NCI-H524 treated with DMSO at 0.1 percent for 48 hours (cell line): Measurements from ENCODE around the gene JUND.

Source experiments
- DNase-seq: peaks from one replicate; lab custom pipeline; 2025; lab: John Stamatoyannopoulos, UW

Gene JUND

DNA sequence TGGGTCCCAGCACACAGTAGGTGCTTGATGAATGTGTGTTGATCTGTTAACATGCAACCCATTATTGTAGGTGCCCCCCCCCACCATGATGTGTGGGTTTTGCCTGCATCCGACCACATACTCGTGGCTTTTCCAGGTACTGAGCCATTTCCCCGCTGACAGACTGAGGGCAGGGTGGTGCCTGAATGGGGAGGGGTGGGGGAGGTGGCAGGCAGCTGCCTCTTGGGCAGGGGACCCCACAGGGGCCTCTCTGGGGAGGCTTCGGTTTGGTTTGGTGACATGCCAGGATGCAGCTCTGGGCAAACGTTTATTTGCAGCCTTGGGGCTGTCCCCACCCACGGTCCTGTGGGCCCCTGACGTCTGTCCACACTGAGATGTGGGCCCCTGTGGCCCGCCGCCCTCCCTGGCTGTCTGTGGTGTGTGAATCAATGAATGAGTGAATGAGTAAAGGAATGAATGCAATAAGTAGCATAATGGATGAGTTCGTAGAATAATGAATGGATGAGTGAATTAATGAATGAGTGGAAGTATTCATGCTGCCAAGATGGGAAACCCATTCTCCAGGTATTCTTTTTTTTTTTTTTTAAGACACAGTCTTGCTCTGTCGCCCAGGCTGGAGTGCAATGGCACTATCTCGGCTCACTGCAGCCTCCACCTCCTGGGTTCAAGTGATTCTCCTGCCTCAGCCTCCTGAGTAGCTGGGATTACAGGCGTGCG lies 9.0 kb upstream of the JUND start:
- DNase-seq, result no peak

DNA sequence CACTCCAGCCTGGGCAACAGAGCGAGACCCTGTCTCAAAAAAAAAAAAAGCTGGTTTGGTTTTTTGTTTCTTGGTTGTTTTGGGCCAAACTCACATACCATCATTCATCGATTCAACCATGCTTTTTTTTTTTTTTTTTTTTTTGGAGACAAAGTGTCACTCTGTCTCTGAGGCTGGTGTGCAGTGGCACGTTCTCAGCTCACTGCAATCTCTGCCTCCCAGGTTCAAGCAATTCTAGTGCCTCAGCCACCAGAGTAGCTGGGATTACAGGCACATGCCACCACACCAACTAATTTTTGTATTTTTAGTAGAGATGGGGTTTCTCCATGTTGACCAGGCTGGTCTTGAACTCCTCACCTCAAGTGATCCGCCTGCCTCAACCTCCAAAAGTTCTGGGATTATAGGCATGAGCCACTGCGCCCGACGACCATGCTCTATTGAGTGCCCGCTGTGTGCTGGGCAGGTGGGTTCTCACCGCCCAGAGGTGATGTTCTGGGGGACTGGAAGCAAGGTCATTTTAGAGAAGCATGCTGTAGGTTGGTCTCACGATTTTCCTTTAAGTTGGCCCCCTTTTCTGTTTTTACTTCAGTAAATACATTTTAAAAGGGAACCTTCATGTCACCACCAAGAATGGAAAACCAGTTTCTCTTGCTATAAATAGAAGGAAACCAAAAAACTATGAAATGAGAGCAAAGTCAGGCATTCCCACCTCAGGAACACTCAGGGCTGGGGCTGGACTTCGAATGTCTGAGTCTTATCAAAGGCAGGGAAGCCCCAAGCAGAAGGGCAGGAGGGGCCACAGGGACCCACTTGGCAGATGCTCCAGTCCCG lies 8.3 kb upstream of the JUND start:
- DNase-seq, result no peak

DNA sequence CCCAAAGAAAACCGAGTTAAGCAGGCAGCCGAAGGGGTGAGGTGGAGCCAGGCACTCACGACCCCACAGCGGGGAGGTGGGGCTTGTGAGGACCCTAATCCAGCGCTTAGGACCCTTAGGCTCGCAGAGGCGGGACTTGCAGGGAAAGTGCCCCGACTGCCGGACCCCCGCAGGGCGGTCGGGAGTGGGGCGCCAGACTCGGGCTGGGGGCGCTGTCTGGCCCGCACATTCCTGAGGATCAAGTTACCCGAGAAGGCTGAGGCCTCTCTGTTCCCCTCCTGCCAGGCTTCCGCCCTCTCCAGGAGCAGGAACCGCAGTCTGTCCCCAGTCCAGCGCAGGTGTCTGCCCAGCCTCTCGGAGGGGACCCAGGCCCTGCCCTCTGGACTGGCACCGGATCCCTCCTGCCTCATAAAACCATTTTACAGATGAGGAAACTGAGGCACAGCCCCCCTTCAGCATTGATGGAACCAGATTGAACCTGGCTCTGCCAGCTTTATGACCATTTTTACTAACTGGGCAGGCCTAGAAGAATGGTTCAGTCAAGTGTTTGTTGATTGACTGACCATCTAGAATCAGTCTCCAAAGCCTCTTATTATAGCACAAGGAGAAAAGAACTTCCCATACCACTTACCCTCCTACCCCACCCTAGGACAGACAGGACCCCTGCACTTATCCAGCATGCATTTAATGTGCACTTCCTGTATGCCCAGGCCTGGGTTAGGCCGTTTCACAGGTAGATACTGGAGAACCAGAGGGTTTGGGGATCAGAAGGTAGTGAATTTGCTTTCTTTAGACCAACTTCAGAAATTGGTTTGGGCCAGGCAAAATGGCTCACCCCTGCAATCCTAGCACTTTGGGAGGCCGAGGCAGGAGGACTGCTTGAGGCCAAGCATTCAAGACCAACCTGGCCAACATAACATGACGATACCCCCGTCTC lies 6.7 kb upstream of the JUND start:
- no peak for DNase-seq

DNA sequence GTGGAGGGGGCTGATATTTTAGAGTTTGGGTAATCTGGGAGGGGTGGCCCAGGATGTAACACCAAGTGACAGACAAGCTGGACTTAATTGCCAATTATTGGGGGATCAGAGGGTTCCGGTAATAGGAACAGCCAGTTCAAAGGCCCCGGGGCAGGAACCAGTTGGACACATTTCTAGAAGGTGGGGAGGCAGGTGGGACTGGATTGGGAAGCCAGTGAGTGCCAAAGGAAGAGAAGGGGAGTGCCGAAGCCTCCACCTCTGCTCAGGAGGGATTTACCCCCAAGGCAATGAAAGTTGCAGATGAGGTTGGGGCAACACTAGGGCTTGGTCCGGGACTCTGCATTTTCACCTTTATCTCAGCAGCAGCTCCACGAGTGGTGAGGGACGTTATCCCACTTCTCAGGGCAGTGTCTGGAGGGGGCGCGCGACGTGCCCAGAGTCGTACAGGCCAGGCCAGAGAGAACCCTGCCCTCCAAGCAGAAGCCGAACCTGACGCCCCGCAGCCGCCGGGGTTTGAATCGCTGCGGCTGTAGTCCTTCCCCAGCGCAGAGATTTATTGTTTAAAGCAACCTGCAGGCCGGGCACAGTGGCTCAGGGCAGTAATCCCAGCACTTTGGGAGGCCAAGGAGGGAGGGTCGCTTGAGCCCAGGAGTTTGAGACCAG lies 5.7 kb upstream of the JUND start:
- no peak for DNase-seq

DNA sequence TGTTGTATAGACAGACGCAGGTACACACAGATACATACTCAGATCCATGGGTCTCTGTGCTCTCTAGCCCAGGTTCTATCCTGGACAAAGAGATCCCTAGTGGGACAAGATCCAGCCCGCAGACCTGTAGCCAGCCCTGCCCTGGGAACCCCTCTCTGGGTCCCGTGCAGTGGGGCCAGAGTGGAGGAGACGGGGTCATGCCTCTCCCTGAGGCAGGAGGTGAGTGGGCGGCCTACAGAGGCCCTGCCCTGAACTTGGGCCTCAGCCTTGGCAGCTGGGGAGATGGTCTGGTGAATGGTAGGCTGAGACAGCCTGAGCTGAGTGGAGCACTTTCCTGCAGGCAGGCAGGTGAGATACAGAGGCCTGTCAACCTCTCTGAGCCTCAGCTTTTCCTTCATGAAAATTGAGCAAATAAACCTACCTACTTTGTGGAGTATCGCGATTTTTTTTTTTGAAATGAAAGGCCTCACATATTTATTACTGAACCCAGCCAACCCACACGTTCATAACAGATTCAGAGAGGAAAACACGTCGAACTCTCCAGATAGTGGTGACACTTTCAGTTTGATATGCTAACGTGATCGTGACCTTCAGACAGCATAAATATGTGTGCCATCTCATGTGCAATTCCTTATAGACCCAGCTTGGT lies 3.4 kb upstream of the JUND start:
- DNase-seq, result no peak

DNA sequence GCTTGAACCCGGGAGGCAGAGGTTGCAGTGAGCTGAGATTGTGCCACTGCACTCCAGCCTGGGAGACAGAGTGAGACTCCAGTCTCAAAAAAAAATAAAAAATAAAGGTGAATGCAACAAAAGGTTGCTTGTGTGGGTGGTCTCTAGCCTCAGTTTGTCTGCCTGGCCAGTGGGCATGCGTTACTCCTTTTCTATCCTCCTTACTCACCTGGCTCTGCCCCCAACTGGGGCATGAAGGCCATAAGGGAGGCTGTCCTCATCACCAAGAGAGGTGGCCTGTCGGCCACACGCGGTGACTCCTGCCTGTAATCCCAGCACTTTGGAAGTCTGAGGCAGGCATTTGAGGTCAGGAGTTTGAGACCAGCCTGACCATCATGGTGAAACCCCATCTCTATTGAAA lies 1.9 kb upstream of the JUND start:
- no peak for DNase-seq

DNA sequence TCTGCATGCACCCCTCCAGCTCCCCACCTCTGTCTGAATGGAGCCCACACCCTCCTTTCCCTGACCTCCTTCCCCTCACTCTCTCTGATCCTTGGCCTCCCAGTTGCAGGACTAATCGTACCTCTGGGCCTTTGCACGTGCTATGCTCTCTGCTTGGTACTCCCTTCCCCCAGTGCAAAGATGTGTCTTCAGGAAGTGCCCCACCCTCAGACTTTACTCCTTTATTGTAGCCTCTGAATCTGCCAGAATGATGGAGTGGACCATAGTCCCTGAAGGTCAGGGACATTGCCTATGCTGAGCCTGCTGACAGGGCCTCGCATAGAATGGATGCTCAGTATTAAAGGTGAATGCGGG lies 1.3 kb upstream of the JUND start:
- DNase-seq, result no peak

DNA sequence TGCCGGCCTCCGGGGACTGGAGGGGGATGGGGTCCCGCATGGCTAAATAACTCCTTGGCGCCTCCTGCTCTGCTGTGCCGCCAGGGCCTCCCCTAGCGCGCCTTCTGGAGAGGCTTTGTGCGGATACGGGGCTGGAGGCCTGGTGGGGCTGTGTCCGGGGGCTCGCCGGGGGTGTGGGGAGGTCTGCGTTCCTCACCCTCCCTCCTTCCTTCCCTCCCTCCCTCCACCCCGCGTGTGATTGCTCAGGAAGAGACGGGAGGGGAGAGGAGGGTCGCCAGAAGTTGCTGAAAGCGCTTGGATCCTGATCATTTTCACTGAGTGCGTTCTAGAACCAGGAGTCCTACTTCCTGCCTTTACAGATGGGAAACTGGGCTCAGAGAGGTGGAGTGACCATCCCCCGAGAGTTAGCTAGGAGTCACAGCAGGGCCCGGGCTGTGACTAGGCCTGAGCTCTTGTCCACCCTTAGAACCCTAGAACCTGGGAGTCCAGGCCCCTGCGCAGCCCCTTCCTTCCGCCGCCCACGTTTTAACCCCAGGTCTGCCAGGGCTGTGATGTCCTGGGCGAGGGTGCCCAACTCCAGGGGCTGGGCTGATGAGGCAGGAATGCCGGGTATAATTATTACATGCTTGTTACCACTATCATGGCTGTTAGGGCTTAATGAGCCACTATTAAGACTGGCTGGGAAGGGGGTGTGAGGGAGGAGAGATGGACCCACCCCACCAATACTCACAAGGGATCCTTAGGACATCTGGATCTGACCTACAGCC lies 782 bp upstream of the JUND start:
- DNase-seq, result peak; percentile 42

DNA sequence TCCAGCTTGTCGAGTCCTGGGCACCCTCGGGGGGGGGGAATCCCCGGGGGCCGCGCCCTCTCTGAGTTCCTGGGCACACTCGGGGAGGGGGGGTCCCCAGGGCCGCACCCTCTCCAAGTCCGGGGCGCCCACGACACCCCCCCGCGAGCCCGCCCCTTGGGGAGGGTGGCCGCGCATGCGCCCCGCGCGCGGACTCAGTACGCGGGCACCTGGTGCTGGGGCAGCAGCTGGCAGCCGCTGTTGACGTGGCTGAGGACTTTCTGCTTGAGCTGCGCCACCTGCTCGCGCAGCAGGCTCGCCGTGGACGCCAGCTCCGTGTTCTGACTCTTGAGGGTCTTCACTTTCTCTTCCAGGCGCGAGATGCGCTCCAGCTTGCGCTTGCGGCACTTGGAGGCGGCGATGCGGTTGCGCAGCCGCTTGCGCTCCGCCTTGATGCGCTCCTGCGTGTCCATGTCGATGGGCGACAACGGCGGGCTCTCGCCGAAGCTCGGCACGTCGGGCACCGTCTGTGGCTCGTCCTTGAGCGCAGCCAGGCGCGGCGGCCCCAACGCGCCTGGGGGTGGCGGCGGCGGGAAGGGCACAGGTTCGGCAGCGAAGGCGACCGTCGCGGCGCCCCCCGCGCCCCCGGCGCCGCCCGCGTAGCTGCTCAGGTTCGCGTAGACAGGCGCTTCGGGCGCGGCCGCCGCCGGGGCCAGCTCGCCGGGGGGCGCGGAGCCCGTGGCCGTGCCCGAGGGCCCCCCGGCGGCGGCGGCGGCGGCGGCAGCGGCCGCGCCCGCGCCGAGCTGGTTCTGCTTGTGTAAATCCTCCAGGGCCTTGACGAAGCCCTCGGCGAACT lies 958 bp downstream of the JUND start:
- peak; percentile 86 for DNase-seq

DNA sequence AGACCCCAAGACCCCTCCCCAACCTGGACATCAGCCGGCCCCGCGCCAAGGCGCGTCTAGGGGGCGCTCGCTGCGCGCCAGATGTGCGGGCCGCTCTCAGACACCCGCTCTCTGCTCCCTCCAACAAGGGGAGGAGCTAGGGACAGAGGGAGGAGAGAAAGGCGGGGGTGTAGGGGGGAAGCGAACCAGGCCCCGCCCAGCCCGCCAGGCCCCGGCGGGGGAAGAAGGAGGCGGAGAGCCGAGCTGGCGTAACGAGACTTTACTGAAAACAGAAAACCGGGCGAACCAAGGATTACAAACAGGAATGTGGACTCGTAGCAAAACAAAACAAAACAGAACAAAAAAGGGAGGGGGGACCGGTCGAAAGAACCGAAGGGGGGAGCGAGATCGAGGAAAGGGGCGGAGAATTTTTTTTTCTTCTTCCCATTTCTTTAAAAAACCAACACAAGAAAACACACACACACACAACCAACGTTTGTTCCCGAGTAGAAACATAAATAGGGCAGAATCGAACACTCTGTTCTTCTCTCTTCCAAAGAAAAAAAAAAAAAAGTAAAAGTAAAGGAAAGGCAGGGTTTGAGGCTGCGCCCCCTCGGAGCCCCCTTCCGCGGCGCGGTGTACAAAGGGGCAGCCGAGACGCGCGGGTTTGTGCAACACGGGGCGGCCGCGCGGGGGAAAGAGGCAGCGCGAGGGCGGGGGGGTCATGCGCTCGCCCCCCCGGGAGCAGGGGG lies 1.7 kb downstream of the JUND start:
- DNase-seq, result peak; percentile 78

DNA sequence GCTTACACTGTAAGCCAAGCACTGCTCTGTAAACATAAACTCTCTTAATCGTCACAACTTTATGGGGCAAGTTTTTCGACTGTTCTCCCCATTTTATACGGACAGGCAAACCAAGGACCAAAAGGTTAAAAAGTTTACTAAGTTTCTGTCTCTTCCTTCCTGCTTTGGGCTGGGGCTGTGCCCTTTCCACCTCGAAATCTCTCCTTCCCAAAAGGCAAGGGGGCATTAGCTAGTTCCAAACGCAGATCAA lies 2.2 kb downstream of the JUND start:
- no peak for DNase-seq

DNA sequence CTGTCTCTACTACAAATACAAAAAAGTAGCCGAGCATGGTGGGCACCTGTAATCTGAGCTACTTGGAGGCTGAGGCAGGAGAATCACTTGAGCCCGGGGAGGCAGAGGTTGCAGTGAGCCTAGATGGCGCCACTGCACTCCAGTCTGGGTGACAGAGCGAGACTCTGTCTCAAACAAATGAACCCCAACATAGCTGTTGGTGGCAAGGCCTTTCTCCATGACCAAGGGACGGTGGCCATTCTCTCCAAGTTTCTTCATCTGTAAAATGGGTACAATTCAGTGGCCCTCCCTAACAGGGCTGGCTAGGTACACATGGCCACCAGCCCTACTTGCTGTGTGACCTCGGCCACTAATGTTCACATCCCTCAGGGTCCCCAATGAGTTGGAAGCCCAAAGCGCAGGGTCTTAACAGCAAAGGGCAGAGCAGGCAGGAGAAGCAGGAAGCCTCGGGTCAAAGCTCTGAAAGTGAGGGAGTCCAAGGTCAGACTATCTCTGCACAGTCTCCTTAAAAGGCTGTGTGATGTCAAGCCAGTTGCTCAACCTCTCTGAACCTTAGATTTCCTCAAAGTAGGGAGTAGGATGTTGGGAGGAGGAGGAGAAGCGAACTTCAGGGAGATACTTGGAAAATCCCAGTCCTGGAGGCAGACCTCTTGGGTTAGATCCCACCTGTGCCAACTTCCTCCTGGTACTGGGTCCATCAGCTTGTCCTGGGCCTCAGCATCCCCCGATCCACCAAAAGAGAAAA lies 2.7 kb downstream of the JUND start:
- no peak for DNase-seq

DNA sequence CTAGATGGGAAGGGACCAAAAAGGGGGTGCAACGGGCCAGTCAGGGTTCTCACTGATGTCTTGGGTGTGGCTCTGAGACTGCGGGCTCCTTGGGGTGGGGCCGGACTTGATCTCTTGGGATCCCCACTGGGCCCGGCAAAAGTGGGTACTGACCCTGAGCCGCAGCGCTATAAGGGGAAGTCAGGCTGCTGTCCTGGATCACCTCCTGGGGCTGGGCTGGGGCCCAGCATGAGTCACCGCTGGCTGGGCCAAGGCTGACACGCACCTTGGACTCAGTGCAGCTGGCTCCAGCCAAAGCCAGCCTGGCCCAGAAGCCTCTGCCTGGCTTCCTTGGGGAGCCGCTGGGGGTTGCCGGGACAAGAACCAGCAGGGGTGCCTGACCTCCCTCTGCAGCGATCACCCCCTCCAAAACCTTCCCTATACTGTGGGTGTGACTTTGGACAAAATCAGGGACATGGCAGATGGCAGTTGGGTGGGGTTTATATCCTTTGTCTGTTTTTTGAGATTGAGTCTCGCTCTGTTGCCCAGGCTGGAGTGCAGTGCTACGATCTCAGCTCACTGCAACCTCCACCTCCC lies 6.6 kb downstream of the JUND start:
- no peak for DNase-seq

DNA sequence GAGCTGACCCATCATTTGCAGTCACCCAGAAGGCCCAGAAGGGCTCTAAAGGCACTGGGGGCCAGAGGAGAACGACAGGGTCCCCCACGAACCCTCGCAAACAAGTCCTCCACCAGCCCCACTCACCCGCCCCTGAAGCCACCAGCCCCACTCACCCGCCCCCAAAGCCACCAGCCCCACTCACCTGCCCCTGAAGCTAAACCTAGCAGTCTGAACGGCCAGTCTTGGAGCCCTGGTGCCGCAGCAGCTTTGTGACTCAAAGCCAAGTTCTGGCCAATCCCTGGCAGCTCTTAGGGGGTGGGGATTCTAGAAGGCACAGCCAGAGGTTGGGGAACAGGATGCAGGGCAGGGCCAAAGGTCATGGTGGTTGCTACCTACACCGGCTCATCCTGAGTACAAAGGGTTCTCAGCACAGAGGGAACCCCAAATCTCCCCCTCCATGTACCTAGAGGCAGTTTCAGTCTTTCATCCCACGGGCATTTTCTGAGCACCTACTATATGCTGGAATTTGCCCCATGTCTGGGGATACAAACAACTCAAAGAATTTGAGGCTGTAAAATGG lies 7.1 kb downstream of the JUND start, which contains the start of gene IQCN:
Gene IQCN (minus strand): TSS at position 234 of the 562 bp plus-strand sequence. CDS start 4,974 bp downstream, outside the sequence.
- DNase-seq, result no peak

DNA sequence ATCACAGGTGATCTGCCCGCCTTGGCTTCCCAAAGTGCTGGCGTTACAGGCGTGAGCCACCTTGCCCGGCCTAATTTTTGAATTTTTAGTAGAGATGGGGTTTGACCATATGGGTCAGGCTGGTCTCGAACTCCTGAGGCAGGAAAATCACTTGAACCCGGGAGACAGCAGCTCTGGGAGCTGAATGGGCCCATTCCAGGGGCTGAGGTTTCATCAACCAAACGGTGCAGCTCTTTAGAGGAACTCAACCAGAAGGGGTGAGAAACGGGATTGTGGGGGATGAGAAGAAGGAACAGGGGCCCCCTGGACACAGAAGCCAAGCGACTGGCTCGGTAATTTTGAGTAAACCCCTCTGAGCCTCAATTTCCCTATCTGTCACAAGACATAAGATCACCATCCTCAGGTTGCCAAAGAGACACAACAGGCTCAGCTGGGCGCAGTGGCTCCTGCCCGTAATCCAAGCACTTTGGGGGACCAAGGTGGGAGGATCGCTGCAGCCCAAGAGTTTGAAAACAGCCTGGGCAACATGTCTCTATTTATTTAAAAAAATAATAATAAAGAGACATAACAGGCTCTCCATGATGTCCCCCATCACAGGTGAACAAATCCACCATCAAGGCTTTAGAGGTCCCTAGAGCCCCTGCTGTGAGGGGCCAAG lies 7.7 kb downstream of the JUND start:
- no peak for DNase-seq

DNA sequence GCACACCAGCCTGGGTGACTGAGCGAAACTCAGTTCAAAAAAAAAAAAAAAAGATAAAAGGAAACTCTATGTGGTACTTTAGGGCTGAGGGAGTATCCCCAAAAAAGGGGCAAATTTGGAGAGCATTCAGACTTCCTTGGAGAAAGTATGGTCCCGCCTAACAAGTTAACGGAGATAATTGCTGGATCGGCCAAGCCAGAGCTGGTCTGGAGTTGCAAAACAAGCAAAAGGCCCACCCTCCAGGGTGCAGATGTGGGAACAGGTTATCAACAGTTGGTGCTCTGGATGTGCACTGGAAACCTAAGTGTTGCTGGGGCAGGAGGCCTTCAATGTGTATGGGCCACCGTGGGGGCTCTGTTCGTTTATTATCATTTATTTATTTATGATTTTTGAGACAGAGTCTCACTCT lies 10.0 kb downstream of the JUND start:
- no peak for DNase-seq

DNA sequence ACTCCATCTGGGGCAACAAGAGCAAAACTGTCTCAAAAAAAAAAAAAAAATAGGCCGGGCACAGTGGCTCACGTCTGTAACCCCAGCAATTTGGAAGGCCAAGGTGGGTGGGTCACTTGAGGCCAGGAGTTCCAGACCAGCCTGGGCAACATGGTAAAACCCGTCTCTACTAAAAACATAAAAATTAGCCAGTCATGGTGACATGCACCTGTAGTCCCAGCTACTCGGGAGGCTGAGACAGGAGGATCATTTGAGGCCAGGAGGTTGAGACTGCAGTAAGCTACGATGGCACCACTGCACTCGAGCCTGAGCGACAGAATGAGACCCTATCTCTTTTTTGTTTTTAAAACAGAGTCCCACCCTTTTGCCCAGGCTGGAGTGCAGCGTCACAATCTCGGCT lies 11.1 kb downstream of the JUND start:
- DNase-seq, result no peak
